ENCODE results near the gene MARS1.

MARS1 gene

GRCh38 chr12:57485695-57486094 is 2.2 kb upstream of the MARS1 start:
- TF ChIP-seq POLR2AphosphoS5 (IDR thresholded peaks at IDR 0.05; ENCODE audit: low read depth, low read length) (no peak), REST (IDR thresholded peaks at IDR 0.05; ENCODE audit: insufficient read depth in 1 of 2, low read depth in 2 of 2, low read length in 2 of 2) (no peak)

GRCh38 chr12:57487055-57487596 is 742 bp upstream of the MARS1 start:
- TF ChIP-seq REST (IDR thresholded peaks at IDR 0.05; ENCODE audit: insufficient read depth in 1 of 2, low read depth in 2 of 2, low read length in 2 of 2) (no peak), TAF1 (IDR thresholded peaks at IDR 0.05; ENCODE audit: borderline replicate concordance, insufficient read depth, low read length) (no peak), SIN3A (IDR thresholded peaks at IDR 0.05; ENCODE audit: borderline replicate concordance, insufficient read depth, low read length) (no peak), POLR2AphosphoS5 (IDR thresholded peaks at IDR 0.05; ENCODE audit: low read depth, low read length) (no peak), FOXP2 (optimal IDR thresholded peaks at IDR 0.05; ENCODE audit: borderline replicate concordance, extremely low read depth, extremely low read length, insufficient read depth) (no peak)

- TF ChIP-seq SIN3A (IDR thresholded peaks at IDR 0.05; ENCODE audit: borderline replicate concordance, insufficient read depth, low read length): no peak
- no peak for TF ChIP-seq FOXP2 (optimal IDR thresholded peaks at IDR 0.05; ENCODE audit: borderline replicate concordance, extremely low read depth, extremely low read length, insufficient read depth)
- no peak for TF ChIP-seq REST (IDR thresholded peaks at IDR 0.05; ENCODE audit: insufficient read depth in 1 of 2, low read depth in 2 of 2, low read length in 2 of 2)
- TF ChIP-seq TAF1 (IDR thresholded peaks at IDR 0.05; ENCODE audit: borderline replicate concordance, insufficient read depth, low read length): no peak
- no peak for TF ChIP-seq POLR2AphosphoS5 (IDR thresholded peaks at IDR 0.05; ENCODE audit: low read depth, low read length)
Measured at GRCh38 chr12:57488402-57489156, 711 bp downstream of the MARS1 start.

- TF ChIP-seq POLR2AphosphoS5 (IDR thresholded peaks at IDR 0.05; ENCODE audit: low read depth, low read length) (no peak), SIN3A (IDR thresholded peaks at IDR 0.05; ENCODE audit: borderline replicate concordance, insufficient read depth, low read length) (no peak), FOXP2 (optimal IDR thresholded peaks at IDR 0.05; ENCODE audit: borderline replicate concordance, extremely low read depth, extremely low read length, insufficient read depth) (no peak), TAF1 (IDR thresholded peaks at IDR 0.05; ENCODE audit: borderline replicate concordance, insufficient read depth, low read length) (no peak), REST (IDR thresholded peaks at IDR 0.05; ENCODE audit: insufficient read depth in 1 of 2, low read depth in 2 of 2, low read length in 2 of 2) (no peak)
Measured at GRCh38 chr12:57489157-57489641, 1.3 kb downstream of the MARS1 start.
